SIG-M5 treated with dmso at 0.1 percent for 504 hours (cell line): ENCODE measurements around the gene KRT74.

Source experiments
- DNase-seq: peaks from one replicate; lab custom pipeline; 2025; ENCODE audit not compliant: unreplicated experiment; lab: John Stamatoyannopoulos, UW

The KRT74 gene

DNA sequence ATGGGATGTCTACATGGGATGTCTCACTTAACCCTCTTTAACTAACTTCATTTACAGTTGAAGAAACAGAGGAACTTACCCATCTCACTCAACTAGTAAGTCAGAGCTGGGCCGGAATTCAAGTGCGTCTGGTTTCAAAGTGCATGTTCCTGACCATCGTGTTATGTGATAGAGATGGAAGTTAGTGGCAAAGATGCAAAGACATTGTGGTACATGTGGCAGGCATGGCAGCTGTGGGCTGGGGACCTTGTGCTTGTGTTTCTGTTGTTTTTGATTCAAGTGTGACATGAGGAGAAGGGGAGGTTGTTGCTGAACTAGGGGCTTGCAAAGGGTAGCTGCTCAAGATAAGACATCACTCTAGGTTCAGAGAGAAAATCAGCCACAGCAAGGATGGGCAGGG is 2.3 kb upstream of the KRT74 start:
- DNase-seq, result no peak

DNA sequence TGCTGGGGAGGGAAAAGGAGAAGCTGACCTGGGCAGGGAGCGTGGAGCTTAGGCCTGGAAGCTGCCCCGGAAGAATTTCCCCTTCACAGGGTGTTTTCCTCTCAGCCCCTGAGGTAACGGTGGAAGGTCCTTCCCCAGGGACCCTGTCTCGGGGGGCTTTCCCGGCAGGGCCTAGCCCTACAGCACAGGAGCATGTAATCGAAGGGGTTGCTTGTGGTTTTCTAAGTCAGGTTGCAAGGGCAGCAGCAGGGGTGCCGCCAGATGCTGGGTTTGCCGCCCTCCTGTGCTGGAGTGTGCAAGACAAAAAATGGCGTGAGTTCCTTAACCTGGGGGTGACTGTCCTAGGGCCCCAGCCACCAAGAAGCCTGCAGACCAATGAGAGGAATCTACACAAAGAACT is 1.6 kb upstream of the KRT74 start:
- DNase-seq, result no peak

DNA sequence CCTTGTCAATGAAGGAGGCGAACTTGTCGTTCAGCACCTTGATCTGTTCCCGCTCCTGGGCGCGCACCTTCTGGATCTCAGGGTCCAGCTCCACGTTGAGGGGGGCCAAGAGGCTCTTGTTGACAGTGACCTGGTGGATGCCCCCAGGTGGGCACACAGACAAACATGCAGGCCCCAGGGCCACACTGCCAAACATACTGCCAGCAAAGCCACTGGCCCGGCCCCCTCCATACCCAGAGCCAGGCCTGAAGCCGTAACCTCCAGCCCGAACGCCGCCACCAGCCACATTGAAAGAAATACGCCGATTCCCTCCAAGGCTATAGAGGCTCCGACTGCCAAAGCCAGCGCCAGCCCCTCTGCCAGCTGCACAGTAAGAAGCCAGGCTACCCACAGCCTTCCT is 337 bp downstream of the KRT74 start:
- DNase-seq, result no peak

DNA sequence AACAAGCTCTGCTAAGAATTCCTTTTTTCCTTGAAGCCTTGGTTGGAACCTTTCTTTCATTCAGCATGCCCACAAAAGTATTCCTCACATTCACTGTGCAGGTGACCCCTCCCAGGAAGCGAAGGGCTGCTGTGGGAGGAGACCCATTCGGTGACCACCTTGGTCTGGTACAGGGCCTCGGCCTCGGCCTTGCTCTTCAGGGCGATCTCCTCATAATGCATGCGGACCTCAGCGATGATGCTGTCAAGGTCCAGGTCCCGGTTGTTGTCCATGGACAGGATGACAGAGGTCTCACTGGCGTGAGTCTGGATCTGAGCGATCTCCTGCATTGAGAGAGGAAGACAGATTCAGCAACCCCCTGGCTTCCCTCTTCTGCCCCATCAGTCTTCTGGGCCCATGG is 3.1 kb downstream of the KRT74 start:
- DNase-seq, result no peak

DNA sequence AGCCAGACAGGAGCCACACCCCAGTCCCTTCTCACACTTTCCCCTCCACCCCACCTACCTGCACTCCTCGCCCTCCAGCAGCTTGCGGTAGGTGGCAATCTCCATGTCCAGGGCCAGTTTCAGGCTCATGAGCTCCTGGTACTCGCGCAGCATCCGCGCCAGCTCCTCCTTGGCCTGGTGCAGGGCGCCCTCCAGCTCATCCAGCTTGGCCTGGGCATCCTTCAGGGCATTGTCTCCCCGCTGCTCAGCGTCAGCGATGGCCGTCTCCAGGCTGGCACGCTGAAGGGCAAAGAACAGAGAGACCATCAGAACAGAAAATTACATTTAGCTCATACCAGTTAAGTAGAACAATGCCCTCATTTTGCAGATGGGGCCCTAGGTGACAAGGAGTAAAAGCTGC is 5.5 kb downstream of the KRT74 start:
- DNase-seq, result no peak

DNA sequence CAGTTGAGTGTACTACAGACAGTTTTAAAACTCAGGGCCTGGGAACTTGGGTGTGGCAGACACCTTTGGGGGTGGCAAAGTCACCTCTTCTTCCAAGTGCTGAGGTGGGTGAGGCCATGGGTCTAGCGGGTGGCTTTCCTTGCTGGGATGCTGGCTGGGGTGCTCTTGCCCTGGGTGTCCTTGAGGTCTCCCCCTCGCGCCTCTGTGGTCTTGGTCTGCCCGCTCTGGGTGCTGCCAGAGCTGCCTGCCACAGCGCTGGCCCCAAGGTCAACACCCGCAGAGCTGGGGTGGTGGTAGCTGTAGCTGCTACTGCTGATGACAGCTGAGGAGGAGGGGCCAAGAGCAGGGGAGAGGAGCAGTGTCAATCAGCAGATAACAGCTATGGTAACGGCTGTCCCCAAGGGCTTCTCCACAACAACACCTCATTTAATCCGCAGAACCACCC is 6.8 kb downstream of the KRT74 start:
- no peak for DNase-seq

DNA sequence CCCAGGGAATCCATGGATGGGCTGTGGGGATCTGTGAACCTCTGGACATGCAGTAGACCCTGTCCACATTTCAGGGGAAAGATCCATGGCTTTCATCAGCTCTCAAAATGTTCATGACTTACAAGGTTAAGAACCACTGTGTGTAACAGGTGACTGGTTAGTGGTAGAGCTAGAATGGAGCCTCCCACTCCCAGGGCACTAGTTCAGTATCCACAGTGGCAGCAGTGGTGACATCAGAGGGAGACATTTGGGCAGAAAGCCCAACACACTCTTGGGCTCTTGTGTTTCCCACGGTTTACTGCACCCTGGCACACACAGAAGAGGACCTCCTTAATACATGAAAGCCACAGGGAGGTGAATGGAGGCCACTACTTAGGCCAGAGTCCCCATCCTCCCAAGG is 9.1 kb downstream of the KRT74 start:
- no peak for DNase-seq

DNA sequence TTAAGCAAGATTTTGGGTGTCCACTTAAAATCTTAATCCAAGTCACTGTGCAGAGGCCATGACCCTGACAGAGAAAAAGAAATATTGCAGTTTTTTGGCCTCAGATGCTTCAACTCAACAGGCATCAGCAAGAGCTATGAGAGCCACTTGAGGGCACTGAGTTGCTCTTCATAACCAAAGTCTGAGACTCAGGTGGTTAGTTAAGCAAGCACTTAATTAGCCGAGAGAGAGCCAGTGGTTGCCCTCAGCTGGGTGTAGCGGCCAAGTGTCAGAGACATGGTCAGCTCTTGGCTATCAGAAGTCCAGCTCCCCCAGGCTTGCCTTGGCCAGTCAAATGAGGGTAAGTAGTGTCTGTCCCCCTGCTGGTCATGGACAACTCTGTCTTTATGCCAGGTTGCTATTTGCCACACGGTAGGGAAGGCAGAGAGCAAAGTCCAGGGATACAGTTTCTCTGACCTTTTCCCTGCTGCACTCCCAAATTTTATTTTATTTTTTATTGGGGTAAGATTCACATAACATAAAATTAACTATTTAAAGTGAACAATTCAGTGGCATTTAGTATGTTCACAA is 11.7 kb downstream of the KRT74 start:
- DNase-seq, result no peak

DNA sequence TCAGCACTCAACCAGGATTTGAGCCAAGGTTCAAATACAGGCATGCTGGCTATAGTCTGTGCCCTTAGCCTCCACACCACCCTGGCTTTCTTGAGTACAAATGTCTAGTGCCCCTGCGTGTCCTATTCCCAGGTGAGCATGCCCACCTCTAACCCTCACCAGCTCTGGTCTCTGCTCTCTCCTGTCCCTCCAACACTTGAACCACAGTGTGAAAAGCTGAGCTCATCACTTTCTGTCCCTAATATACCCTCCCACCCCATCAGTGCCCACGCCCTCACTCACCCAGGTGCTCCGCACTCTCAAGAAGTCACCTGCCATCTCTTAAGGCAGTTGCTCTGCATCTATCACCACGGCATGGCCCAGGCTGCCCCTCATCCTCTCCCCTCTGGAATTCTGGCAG is 13.7 kb downstream of the KRT74 start:
- DNase-seq, result no peak

DNA sequence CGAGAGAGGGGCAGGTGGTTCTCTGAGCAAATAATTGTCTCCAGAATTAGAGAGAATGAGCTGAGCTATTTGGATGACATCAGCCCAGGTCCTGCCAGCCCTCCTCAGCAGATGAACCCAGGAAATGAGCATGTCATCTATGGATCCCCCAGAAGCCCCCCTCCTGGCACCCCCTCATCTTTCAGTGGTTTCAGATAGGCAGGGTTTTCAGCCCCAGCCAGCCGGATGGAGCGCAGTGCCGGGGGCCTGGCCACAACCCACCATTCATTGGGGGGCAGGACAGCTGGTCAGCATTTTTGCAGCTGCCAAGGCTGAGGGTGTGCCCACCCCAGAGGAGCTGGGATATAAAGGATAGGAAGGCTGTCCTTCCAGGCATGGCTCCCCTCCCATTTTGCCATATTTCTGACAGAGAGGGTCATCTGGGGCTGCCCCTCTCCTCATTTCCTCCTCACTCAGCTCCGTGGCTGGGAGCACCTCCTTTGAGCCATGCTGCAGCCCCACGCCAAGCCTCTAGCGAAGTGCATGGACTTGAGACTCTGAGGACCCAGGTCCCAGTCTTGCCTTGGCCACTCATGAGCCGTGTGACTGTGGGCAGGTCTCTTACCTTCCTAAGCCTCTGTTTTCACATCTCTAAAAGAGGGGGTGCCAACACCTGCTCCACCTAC is 14.7 kb downstream of the KRT74 start:
- DNase-seq, result no peak

DNA sequence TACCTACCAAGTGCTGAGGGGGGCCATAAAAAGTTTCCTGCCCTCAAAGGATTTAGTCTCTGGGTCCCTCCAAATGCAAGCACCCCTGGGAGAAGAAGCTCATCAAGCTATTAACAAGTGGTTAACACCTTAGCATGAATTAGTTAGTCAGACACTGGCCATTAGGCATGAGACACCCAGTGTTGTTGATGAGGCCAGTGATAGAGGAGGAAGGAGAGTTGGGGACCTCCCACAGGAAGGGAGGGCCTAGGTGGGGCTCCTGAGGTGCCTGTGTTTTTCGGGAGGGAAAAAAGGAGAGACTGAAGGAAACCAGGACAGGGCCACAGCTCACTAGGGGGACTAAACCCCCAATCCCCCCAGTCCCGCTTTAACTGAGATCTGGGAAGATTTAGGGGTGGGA is 16.2 kb downstream of the KRT74 start:
- no peak for DNase-seq

DNA sequence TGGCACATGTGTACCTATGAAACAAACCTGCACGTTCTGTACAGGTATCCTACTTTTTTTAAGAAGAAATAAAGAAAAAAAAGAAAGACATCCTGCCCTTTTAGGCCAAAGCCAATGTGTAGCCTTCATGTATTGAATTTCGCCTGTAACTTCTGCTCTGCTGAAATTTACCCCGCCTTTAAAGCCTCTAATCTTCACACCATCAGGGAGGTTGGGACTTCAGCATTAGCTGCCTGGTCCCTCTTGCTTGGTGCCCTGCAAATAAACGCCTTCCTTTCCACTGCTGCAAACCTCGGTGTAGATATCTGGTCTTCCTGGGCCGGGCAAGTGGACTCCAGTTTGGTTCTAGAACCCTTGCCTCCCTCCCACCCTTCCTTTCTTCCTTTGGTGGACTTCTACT is 18.1 kb downstream of the KRT74 start:
- no peak for DNase-seq

DNA sequence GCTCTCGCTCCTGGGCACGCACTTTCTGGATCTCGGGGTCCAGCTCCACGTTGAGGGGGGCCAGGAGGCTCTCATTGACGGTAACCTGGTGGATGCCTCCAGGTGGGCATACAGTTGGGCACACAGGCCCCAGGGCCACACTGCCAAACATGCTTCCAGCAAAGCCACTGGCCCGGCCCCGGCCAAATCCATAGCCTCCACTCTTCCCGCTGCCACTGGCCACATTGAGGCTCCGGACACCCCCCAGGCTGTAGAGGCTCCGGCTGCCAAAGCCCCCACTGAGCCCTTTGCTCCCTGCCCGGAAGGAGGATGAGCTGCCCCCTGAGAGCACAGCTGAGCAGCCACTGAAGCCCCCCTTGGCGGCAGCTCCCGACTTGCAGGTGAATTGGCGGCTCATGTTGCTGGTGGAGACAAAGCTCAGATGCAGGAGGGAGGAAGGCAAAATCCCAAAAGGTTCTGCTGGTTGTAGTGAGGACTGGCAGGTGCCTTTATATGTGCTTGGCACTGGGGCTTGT is 20.9 kb downstream of the KRT74 start, which contains the start of gene KRT71:
KRT71 (minus strand) TSS at position 465 of the 515 bp plus-strand sequence; CDS start at position 397, 68 bp downstream.
- no peak for DNase-seq

DNA sequence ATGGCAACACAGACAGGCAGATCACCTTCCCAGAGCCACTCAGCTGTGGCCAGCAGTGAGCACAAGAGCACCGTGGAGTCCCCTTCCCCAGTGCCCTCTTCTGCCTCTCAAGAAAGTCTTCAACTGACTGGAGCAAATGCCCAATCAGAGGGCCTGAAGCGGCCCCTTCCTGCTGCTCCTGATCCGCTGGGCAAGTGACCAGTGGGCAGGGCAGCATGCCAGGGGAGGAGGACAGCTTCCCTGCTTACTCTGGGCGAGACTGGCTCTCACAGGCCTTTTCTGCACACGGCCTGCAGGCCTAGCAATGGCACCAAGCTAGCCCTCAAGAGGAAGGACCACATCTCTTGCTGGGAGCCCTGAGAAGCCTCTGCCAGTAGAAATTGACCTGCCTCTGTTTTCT is 21.6 kb downstream of the KRT74 start:
- no peak for DNase-seq

DNA sequence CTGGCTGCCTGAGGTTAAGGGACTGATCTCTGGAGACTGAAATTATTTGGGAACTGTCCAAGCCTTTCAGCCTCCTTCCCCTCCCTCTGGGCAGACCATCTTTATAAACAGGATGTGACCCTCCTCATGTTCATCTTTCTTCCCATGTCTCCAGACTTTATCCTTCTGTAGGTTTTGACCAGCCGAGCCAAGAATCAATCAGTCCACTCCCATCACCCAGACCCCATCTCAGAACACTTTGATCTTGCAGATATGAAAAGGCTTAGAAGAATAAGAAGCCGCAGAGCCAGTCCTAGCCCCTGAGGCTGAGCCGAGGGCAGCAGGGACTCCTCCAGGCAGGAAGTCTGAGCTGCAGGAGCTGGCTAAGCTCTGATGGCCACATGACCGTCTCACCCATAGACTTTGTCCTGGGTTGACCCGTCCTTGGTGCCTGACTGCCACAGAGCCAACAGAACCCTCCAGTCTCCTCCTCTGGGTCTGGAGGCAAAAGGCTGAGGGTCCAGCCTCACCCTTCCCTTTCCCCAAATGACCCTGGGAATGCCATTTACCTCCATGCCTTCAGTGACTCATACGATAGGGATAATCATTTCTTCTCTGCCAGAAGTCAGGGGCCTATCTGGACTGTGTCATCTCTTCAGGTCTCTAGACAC is 22.3 kb downstream of the KRT74 start:
- no peak for DNase-seq

DNA sequence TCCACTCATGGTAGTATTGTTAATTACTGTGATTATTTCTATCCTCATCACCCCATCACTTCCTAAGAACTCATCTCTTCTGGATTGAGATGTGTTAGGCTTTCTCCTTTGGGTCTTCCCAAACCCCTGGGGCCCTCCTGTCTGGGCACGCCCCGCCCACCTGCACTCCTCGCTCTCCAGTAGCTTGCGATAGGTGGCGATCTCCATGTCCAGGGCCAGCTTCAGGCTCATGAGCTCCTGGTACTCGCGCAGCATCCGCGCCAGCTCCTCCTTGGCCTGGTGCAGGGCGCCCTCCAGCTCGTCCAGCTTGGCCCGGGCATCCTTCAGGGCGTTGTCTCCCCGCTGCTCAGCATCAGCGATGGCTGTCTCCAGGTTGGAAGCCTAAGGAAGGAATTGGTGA is 27.5 kb downstream of the KRT74 start:
- DNase-seq, result no peak

DNA sequence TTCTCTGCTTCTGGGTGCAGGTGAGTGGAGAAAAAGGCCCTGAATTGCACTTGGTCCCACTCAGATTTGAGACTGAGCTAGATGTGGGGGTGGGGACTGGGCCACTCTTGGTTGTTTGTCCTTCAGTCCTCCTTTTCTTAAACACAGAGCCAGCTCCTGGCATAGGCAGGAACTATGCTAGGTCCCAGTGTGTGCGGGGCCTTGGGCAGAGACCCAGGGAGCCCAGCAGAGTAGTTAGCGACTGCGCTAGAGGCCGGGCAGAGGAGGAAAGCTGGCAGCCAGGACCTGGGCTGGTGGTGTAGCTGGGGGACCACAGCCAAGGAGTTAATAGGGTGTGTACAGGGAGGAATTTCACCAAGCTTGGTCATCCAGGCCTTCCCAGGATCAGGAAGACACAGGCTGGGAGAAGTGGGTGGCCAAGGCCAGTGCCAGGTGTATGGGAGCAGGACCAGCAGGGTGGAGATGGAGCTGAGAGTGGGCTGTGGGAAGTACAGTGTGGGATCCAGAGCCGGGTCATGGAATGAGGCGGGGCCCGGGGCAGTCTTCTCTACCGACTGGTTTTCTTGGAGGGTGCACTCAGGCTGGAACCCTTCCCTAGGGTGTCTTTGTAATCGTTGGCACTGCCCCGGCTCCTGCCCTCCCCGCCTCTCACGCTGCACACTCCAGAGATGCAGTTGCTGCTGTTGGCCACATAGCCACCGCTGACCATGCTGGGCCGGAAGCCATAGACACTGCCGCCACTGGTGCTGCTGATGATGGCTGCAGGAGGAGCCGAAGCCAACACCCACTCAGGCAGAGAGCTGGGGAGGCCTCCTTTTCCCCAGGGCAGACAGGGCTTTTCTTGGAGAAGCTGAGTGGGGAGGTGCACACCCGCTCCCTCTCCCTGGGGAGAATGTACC is 29.4 kb downstream of the KRT74 start:
- no peak for DNase-seq

DNA sequence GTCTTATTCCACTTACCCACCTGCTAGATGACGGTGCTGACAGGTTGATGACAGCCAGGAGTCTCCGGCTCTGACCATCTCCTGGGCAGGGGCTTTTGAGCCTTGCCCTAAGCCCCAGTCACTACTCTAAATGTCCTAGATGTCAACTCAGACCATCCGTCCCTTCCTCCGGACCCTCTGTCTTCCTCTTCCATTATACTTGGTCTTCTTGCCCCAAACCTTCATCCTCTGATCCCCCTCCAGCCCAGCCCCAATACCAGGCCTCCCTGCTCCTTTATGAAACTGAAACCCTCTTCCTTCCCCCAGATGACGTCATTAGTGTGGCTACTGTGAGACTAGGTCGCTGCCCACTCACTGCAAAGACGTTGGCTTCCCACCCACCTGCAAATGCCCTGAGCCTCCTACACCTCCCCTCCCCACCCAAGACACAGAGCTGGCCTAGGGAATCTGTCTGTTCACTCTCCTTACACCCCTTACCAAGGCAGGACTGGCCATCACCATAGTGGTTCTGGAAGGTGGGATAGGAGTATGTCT is 30.8 kb downstream of the KRT74 start:
- no peak for DNase-seq

DNA sequence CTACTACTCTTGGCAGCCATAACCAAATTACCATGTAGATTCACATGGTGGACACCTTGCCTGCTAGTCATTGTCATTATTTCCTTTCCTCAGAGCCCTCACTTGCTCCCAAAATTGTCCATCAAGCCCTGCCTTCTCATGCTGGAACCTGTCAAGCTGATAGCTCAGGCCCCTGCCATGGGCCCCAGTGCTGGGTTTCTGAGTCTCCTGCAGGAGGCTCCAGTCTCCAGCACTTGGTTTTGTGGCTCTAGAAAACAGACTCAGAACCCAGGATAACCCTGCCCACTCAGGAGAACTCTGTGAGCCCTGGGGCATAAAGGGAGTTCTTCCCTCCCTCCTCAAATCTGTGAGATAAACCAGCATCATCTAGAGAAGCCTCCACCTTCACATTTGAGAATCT is 31.5 kb downstream of the KRT74 start:
- DNase-seq, result no peak

DNA sequence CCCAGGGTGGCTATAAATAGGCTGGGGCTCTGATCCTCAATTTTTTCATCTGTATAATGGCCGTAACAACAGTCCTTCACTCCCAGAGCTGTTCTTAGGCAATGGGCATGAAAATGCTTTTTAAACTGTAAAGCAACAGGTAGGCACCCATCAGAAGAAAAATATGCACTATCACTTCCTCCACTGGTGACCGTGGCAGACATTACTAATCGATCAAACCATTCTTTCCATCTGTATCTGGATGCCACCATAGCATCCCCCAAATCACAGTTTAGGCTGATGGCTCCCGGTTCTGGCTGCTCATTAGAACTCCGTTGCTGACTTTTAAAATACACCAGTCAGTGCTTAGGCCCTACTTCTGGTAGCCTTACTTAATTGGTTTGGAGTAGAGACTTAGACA is 31.9 kb downstream of the KRT74 start:
- no peak for DNase-seq

DNA sequence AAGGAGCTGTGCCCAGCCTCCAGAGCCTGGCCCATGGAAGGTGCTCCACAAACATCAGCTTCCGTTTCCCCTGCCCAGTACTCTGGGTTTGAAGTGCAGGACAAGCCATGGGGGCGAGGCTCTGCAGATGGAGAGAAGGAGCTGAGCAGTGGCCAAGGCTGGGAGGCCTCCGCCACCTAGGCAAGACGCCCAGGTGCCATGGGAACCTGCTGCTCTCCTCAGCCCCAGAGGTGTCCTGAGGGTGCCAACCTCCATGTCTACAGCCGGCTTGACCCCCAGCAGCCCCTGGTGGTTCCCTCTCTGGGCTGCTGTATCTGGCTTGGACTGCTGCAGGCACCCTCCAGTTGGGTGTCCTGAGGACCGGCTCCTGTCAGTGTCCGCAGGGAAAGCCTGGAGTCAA is 33.1 kb downstream of the KRT74 start:
- no peak for DNase-seq
